Natural killer cell treated with Interleukin-12 subunit alpha and Interleukin-12 subunit beta and Interleukin-15 and Interleukin-18, amount 100 ng/mL, for 72 hours (primary cell): ENCODE results near the gene A4GALT. TPM values are rescaled to one million over a fixed set of nuclear protein-coding genes. Genes with fewer than 3 reads are reported as not detected.
"Not testable (repeated sequence)": the region's sequence is repeated elsewhere in the genome, so short reads cannot be mapped to it uniquely, and the experiment has no call there.

Experiments used
- ATAC-seq, 2 donors: fragments of 150-1000 bp; cut with Tn5 transposase in 1 of 2; sonication (Bioruptor Pico), chemical (Tn5 transposase) in 1 of 2; 2 replicates each; pipeline ENCODE4 v1.10.0; 2021
- DNase-seq: peaks from one replicate; pipeline ENCODE4 v3.0.0; 2022; ENCODE audit warnings: low spot score
- H3K27ac Mint-ChIP-seq, 2 donors: 1 replicate in 1 of 2; 2 replicates in 1 of 2; pipeline ENCODE4 v1.8.0; 2022; ENCODE audit warnings: mixed read lengths in 2 of 2, mild to moderate bottlenecking in 1 of 2, moderate library complexity in 1 of 2
- H3K27me3 Mint-ChIP-seq, 2 donors: 1 replicate in 1 of 2; 2 replicates in 1 of 2; pipeline ENCODE4 v1.8.0; 2022; ENCODE audit warnings: mixed read lengths in 2 of 2
- H3K36me3 Mint-ChIP-seq: one replicate; pipeline ENCODE4 v1.8.0; 2022; ENCODE audit warnings: mixed read lengths
- H3K4me1 Mint-ChIP-seq, 2 donors: 1 replicate in 1 of 2; 2 replicates in 1 of 2; pipeline ENCODE4 v1.8.0; 2022; ENCODE audit warnings: low read depth in 2 of 2, mixed read lengths in 2 of 2, mild to moderate bottlenecking in 1 of 2
- H3K4me3 Mint-ChIP-seq: one replicate; pipeline ENCODE4 v1.8.0; 2022; ENCODE audit warnings: mixed read lengths
- H3K9me3 Mint-ChIP-seq: 2 replicates; pipeline ENCODE4 v1.8.0; 2022; ENCODE audit warnings: mixed read lengths
- total RNA-seq, 2 donors: library from RNA; stranded (reverse); gene quantifications; one replicate each; pipeline ENCODE4 v1.2.3, GENCODE V29; 2022

A4GALT gene
- total RNA-seq, 2 donors from 2014 or later: 0.33 TPM; not detected in 1

DNA sequence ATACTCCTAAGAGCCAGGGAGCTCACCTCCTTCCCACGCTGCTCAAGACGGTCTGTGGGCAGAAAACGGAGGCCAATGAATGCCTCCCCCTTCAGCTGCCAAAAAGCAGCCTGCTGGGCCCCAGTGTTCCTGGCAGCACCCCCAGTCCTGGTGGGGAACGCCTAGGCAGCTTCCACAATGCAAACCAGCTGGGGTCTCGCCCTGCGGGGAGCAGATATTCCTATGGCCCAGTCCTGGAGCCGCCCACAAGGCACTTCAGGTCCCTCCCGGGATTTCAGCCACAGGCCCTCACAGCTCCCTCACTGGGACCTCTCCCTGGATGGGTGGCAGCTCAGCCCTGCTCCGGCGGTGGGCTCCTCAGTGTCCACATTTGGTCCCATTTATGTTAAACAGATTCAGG, 29.2 kb downstream of the A4GALT start:
- ATAC-seq (no peak), DNase-seq (no peak)
- Mint-ChIP-seq H3K27ac (no peak overlapping the region), H3K36me3 (no peaks in the 10 kb centered on the region), H3K4me3 (no peak overlapping the region), H3K27me3 (no peaks in the 10 kb centered on the region), H3K9me3 (no peaks in the 10 kb centered on the region), H3K4me1 (peaks cover 0 to 3% of the 10 kb centered on the region in 2 donors)

DNA sequence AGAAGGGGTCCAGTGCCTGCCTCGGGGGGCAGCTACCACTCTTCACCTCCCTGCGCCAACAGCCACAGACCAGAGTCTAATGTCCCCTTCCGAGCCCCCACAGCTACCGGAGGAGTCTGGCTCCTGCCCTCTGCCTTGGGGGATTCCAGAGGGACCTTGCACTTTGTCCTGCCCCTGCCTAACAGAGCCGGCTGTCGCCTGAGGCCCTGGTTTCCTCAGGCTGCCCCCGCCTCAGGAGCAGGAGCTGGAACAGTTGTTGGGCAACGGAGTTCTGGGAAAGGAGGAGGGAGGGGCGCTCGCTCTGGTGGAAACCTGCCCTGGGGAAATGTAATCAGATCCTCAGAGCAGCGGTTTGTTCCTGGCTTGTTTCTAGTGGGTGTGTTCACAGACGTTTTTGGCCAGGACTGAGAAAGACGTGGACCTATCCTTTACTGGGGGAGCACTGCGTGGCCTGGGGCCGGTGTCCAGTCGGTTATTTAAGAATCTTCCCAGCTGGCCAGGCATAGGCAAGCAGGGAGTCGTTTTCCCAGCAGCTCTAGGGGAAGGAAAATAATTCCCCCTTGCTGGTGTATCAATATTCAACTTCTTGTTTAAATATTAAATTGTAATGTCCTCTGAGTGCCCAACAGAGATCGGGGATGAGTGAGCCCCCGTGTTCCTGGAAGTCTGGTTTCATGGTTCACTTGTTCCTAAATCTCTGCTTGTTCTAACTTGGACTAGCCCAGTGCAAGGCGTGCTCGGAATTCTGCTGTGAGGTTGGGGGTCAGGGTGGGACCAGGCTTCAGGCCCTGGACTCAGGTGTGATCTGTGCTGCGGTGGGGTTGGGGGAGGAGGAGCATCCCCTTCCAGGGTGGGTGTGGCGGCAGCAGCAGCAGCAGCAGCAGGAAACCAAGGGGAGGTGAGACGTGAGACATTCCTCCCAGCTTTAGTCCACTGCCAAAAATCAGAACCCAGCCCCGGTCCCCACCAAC, 32.1 kb downstream of the A4GALT start:
- Mint-ChIP-seq H3K27ac (no peak overlapping the region), H3K4me1 (peaks cover 0 to 3% of the 10 kb centered on the region in 2 donors), H3K4me3 (no peak overlapping the region), H3K27me3 (no peaks in the 10 kb centered on the region), H3K9me3 (no peaks in the 10 kb centered on the region), H3K36me3 (no peaks in the 10 kb centered on the region)
- ATAC-seq: no peak
- no peak for DNase-seq

GRCh38 chr22:42686756-42687491, 33.7 kb downstream of the A4GALT start:
- Mint-ChIP-seq H3K4me1 (peaks cover 0 to 3% of the 10 kb centered on the region in 2 donors), H3K27ac (no peak overlapping the region), H3K4me3 (no peak overlapping the region), H3K27me3 (peaks cover 0 to 5% of the 10 kb centered on the region in 2 donors), H3K36me3 (no peaks in the 10 kb centered on the region), H3K9me3 (no peaks in the 10 kb centered on the region)
- DNase-seq (no peak), ATAC-seq (no peak)

GRCh38 chr22:42685941-42686653, 34.6 kb downstream of the A4GALT start:
- DNase-seq (no peak), ATAC-seq (no peak)
- no peak overlapping the region for H3K27ac Mint-ChIP-seq
- H3K9me3 Mint-ChIP-seq: no peaks in the 10 kb centered on the region
- H3K36me3 Mint-ChIP-seq: no peaks in the 10 kb centered on the region
- H3K27me3 Mint-ChIP-seq: peaks cover 0 to 7% of the 10 kb centered on the region in 2 donors
- H3K4me3 Mint-ChIP-seq: no peak overlapping the region
- peaks cover 0 to 3% of the 10 kb centered on the region in 2 donors for H3K4me1 Mint-ChIP-seq

DNA sequence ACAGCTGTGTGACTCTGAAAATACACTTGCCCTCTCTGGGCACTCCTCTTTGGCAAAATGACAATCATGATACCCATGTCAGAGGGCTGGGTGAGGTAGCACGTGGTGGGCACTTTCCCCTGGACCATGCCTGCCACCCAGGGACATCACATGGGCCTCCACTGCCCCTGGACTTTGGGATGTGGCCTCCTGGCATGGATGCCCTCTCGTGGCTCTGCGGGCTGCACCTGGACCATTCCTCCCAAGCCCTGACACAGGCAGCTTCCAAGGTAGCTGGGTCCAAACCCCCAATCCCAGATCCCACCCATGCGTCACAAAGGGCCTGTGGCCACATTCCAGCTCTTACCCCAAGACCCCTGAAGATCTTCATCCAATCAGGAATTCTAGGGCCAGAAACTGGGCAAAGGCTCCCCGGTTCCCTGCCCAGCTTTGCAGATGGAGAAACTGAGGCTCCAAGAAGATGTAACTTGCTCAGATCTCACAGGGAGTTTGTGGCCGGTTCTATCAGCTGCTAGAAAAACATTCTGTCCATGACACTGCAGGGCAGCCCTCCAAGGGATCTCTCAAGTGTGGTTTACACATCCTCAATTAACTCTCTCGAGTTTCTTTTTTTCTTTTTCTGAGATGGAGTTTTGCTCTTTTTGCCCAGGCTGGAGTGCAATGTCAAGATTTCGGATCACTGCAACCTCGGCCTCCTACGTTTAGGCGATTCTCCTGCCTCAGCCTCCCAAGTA, 36.0 kb downstream of the A4GALT start:
- Mint-ChIP-seq H3K36me3 (no peaks in the 10 kb centered on the region), H3K27me3 (peaks cover 0 to 12% of the 10 kb centered on the region in 2 donors), H3K27ac (no peak overlapping the region), H3K4me1 (peaks cover 0 to 3% of the 10 kb centered on the region in 2 donors), H3K4me3 (no peak overlapping the region), H3K9me3 (no peaks in the 10 kb centered on the region)
- ATAC-seq: no peak
- no peak for DNase-seq

- H3K27ac Mint-ChIP-seq: no peak overlapping the region
- H3K4me1 Mint-ChIP-seq: peaks cover 0 to 3% of the 10 kb centered on the region in 2 donors
- no peaks in the 10 kb centered on the region for H3K9me3 Mint-ChIP-seq
- H3K4me3 Mint-ChIP-seq: no peak overlapping the region
- no peaks in the 10 kb centered on the region for H3K36me3 Mint-ChIP-seq
- H3K27me3 Mint-ChIP-seq: peaks cover 0 to 12% of the 10 kb centered on the region in 2 donors
- DNase-seq (no peak), ATAC-seq (no peak)
Measured at GRCh38 chr22:42683578-42684283, 36.9 kb downstream of the A4GALT start.

DNA sequence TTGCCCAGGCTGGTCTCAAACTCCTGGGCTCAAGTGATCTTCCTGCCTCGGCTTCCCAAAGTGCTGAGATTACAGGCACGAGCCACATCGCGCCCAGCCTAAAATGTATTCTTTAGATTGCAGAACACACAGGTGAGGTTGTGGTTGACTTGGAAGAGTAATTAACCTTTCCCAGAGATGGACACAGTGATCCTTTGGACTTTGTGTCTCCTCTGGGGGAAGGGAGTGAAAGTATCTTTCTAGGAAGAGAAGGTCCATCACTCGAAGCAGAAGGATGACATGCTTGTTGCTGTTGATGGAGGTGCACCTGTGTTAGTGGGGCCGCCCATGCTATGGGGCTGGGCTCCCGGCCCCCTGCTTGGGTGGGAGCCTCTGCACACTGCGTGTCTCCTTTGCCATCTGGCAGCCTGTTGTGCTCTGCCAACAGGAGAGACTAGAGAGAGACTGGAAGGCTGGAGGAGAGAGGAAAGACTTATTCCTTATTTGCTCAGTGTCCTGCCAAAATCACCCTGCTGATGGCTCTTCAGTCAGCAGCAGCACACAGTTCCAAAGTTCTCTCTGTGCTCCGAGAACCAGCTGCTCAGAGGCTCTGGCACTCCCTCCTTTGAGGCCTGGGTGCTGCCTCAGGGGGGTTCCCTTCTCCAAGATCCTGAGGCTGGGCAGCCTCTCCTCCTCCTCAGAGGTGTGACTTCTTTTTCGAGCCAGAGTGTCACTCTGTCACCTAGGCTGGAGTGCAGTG, 38.4 kb downstream of the A4GALT start:
- Mint-ChIP-seq H3K27ac (no peak overlapping the region), H3K4me3 (no peak overlapping the region), H3K36me3 (no peaks in the 10 kb centered on the region), H3K27me3 (peaks cover 6 to 14% of the 10 kb centered on the region in 2 donors), H3K4me1 (peaks cover 0 to 3% of the 10 kb centered on the region in 2 donors), H3K9me3 (no peaks in the 10 kb centered on the region)
- ATAC-seq (no peak), DNase-seq (no peak)

GRCh38 chr22:42680648-42681047, 40.0 kb downstream of the A4GALT start:
- no peak overlapping the region for H3K27ac Mint-ChIP-seq
- no peak for ATAC-seq
- no peaks in the 10 kb centered on the region for H3K9me3 Mint-ChIP-seq
- peaks cover 6 to 17% of the 10 kb centered on the region in 2 donors for H3K27me3 Mint-ChIP-seq
- no peak for DNase-seq
- H3K4me1 Mint-ChIP-seq: no peaks in the 10 kb centered on the region
- H3K36me3 Mint-ChIP-seq: no peaks in the 10 kb centered on the region
- H3K4me3 Mint-ChIP-seq: no peak overlapping the region

GRCh38 chr22:42679691-42680090, 41.0 kb downstream of the A4GALT start:
- H3K9me3 Mint-ChIP-seq: no peaks in the 10 kb centered on the region
- H3K27me3 Mint-ChIP-seq: peaks cover 6 to 17% of the 10 kb centered on the region in 2 donors
- H3K27ac Mint-ChIP-seq: no peak overlapping the region
- H3K4me3 Mint-ChIP-seq: no peak overlapping the region
- DNase-seq: no peak
- H3K4me1 Mint-ChIP-seq: no peaks in the 10 kb centered on the region
- ATAC-seq: no peak
- H3K36me3 Mint-ChIP-seq: no peaks in the 10 kb centered on the region

GRCh38 chr22:42678894-42679293, 41.8 kb downstream of the A4GALT start:
- DNase-seq (no peak), ATAC-seq (no peak)
- no peak overlapping the region for H3K4me3 Mint-ChIP-seq

GRCh38 chr22:42677936-42678335, 42.7 kb downstream of the A4GALT start:
- not testable (repeated sequence) for H3K4me1 Mint-ChIP-seq, H3K4me3 Mint-ChIP-seq, H3K27ac Mint-ChIP-seq, DNase-seq, H3K36me3 Mint-ChIP-seq, H3K9me3 Mint-ChIP-seq, ATAC-seq
- peaks cover 6 to 14% of the 10 kb centered on the region in 2 donors for H3K27me3 Mint-ChIP-seq

More at GRCh38 chr22:42678894-42679293, 41.8 kb downstream of the A4GALT start:
- Mint-ChIP-seq H3K36me3 (no peaks in the 10 kb centered on the region), H3K4me1 (no peaks in the 10 kb centered on the region), H3K27me3 (peaks cover 6 to 19% of the 10 kb centered on the region in 2 donors), H3K9me3 (no peaks in the 10 kb centered on the region), H3K27ac (no peak overlapping the region)

DNA sequence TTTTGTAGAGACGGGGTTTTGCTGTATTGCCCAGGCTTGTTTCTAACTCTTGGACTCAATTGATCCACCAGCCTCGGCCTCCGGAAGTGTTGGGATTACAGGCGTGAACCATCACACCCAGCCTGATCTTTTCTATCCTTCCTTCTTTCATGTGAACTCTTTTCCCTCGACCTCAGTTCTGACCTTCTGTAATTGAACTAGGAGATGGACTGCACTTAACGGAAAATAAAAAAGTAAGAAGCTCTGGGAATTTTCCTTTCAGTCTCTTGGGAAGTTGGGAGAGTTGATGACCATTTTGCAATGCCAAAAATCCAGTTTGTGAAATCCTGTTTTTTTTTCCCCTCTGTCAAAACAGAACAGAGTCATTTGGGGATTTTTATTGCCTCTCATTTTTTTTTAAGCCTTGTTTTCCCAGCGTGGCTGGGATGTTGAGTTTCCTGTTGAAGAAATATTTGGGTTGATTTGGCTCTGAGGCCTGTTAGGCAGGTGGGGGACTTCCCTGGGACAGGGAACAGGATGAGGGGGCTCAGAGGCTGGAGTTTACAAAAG, 44.5 kb downstream of the A4GALT start:
- DNase-seq (no peak), ATAC-seq (no peak)
- H3K4me3 Mint-ChIP-seq: no peak overlapping the region
- peaks cover 6 to 12% of the 10 kb centered on the region in 2 donors for H3K27me3 Mint-ChIP-seq
- no peaks in the 10 kb centered on the region for H3K36me3 Mint-ChIP-seq
- H3K27ac Mint-ChIP-seq: no peak overlapping the region
- H3K9me3 Mint-ChIP-seq: no peaks in the 10 kb centered on the region
- H3K4me1 Mint-ChIP-seq: peaks cover 4 to 5% of the 10 kb centered on the region in 2 donors
